OCI-LY7 (cell line): ENCODE results near the gene FAAP100. TPM values are rescaled to one million over a fixed set of nuclear protein-coding genes. Genes with fewer than 3 reads are reported as not detected.

ENCODE experiments used
- BruUV-seq: library from RNA; stranded (reverse); fragments of 400-500 nt; replicated peaks from 2 replicates; lab custom pipeline; 2021; lab: Mats Ljungman, UMichigan
- CTCF ChIA-PET: fragments of 300-600 bp; sonication (Branson Sonifier 250); formaldehyde crosslinking; loops from one replicate; lab custom pipeline; 2022; ENCODE audit warnings: antibody characterized with exemption; ENCODE audit not compliant: unreplicated experiment; lab: Charles Lee
- POLR2A ChIA-PET: fragments of 300-600 bp; sonication (Branson Sonifier 250); formaldehyde crosslinking; loops from one replicate; lab custom pipeline; 2022; ENCODE audit warnings: antibody characterized with exemption; lab: Charles Lee
- DNase-seq: peaks from one replicate; pipeline ENCODE4 v3.0.0-alpha.2; 2015; ENCODE audit warnings: low spot score
- H2AFZ ChIP-seq: fragments of 200-600 bp; sonication (generic), shearing (Covaris generic); 2 replicates; pipeline ENCODE4 v1.6.1; 2014; ENCODE audit warnings: mild to moderate bottlenecking, antibody characterized with exemption, low read length, moderate library complexity
- H3K27ac ChIP-seq: fragments of 200-600 bp; sonication (generic); 2 replicates; pipeline ENCODE4 v1.5.1; 2014; ENCODE audit warnings: mixed run types, low read depth, mild to moderate bottlenecking, moderate library complexity, low read length, inconsistent platforms; ENCODE audit not compliant: poor library complexity, severe bottlenecking
- H3K36me3 ChIP-seq: fragments of 200-600 bp; sonication (generic); 2 replicates; pipeline ENCODE4 v1.6.1; 2014; ENCODE audit warnings: mild to moderate bottlenecking, antibody characterized with exemption, low read length, moderate library complexity, mixed read lengths; ENCODE audit not compliant: insufficient read depth
- H3K4me1 ChIP-seq: fragments of 200-600 bp; sonication (generic); 2 replicates; pipeline ENCODE4 v1.5.1; 2014; ENCODE audit warnings: mild to moderate bottlenecking, low read length; ENCODE audit not compliant: insufficient read depth, poor library complexity, severe bottlenecking
- H3K4me2 ChIP-seq: fragments of 200-600 bp; sonication (generic); 2 replicates; pipeline ENCODE4 v1.6.1; 2014; ENCODE audit warnings: mild to moderate bottlenecking, low read length
- H3K4me3 ChIP-seq: fragments of 200-600 bp; sonication (generic); 2 replicates; pipeline ENCODE4 v1.5.1; 2014; ENCODE audit warnings: mild to moderate bottlenecking, low read depth, low read length; ENCODE audit not compliant: poor library complexity, severe bottlenecking
- H3K79me2 ChIP-seq: fragments of 200-600 bp; sonication (generic); 2 replicates; pipeline ENCODE4 v1.6.1; 2016; ENCODE audit warnings: low read depth, mild to moderate bottlenecking, low read length, moderate library complexity, mixed read lengths; ENCODE audit not compliant: insufficient read depth
- H3K9me2 ChIP-seq: fragments of 200-600 bp; sonication (generic); 2 replicates; pipeline ENCODE4 v1.6.1; 2016; ENCODE audit warnings: mild to moderate bottlenecking, low read length, mixed read lengths; ENCODE audit not compliant: insufficient read depth
- H3K9me3 ChIP-seq: fragments of 200-600 bp; sonication (generic); 2 replicates; pipeline ENCODE4 v1.6.1; 2014; ENCODE audit warnings: mild to moderate bottlenecking, mixed run types, low read length, mixed read lengths
- H4K20me1 ChIP-seq: fragments of 200-600 bp; sonication (generic); 2 replicates; pipeline ENCODE4 v1.6.1; 2014; ENCODE audit warnings: mild to moderate bottlenecking, antibody characterized with exemption, low read length, moderate library complexity, mixed read lengths; ENCODE audit not compliant: insufficient read depth
- CTCF ChIP-seq: fragments of 200-600 bp; sonication (generic); conservative IDR thresholded peaks from 2 replicates; pipeline ENCODE4 v1.5.1; 2014; ENCODE audit warnings: mild to moderate bottlenecking, antibody characterized with exemption, low read length, moderate library complexity, mixed read lengths
- EZH2phosphoT487 ChIP-seq: fragments of 200-600 bp; sonication (generic); IDR thresholded peaks from 2 replicates; pipeline ENCODE4 v1.6.1; 2018; ENCODE audit warnings: low read depth, borderline replicate concordance, mild to moderate bottlenecking, mixed run types, antibody characterized with exemption, low read length, moderate library complexity, mixed read lengths
- intact Hi-C: fragments of 100-400 bp; cut with micrococcal nuclease; formaldehyde crosslinking; loops from one replicate; pipeline ENCODE4 v1.10.0; 2022; ENCODE audit not compliant: unreplicated experiment
- total RNA-seq, 2 experiments: library from RNA; depleted of rRNA in 1 of 2; stranded (reverse); fragments of >200 nt in 1 of 2; shearing (Covaris generic) in 1 of 2; gene quantifications; 2 replicates each; pipeline ENCODE4 v1.2.3, GENCODE V29; 2014 to 2022

FAAP100 gene
- total RNA-seq, 2 experiments from 2014 or later, result 65.2 to 74.2 TPM

DNA sequence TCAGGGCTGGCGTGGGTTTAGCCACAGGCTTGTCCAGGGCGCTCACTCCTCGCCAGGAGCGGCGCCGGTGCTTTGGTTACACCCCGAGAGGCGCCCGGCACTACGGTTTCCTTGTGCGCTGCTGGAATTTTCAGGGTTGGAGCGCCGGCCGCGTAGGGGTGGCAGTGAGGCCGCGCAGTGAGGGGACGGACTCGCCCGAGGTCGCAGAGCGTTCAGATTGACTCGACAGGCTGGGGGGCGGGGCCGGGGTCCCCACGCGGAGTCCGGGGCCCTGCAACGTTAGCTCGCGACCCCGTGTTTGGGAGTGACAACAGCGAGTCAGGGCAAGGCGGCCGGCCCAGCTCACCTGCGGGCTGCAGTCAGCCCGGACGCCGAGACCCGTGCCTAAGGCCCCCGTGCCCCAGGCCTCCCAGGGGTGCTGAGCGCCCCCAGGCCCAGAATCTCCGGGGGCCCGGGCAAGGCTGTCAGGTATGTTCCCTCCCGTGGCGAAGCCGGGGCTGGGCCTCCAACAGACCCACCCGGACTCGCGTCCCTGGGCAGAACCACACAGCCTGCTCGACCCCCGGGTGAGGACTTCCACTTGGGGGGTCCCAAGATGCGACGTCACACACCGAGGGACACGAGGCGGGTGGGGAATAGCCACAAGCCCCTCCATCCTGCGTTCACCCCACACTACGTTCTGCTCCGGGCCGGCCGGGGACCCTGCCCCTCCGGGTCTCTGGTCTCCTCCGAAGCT is 38.2 kb downstream of the FAAP100 start:
- intact Hi-C loops, result loop anchor here (5.0 to 10.0 kb wide), 2 partner anchors 119 to 583 kb away; partner anchors contain the start of genes BAHCC1 and FASN
- peak overlapping the region; percentile 11; the same call in 1 of the 2 replicates for H2AFZ ChIP-seq
- peak overlapping the region; percentile 89 for H3K27ac ChIP-seq
- TF ChIP-seq EZH2phosphoT487 (no peak), CTCF (no peak)
- H3K79me2 ChIP-seq, result peaks cover 51% of the 10 kb centered on the region
- CTCF ChIA-PET, result interaction anchor here (0.6 kb wide), 2 partner anchors 45 to 370 kb away, joined by 3 read pairs; no protein-coding TSS in a partner anchor
- no TSS peak for BruUV-seq
- POLR2A ChIA-PET, result interaction anchor here (0.6 kb wide), 1 partner anchor 9 kb away, joined by 4 read pairs; no protein-coding TSS in a partner anchor
- H3K9me3 ChIP-seq, result no peaks in the 10 kb centered on the region
- H3K9me2 ChIP-seq, result no peaks in the 10 kb centered on the region
- H4K20me1 ChIP-seq, result peaks cover 33% of the 10 kb centered on the region
- peaks cover 36% of the 10 kb centered on the region for H3K36me3 ChIP-seq
- H3K4me3 ChIP-seq, result peak overlapping the region; percentile 90
- DNase-seq, result peak; percentile 71
- peak overlapping the region; percentile 80 for H3K4me2 ChIP-seq
- H3K4me1 ChIP-seq, result peaks cover 68% of the 10 kb centered on the region

GRCh38 chr17:81513372-81513752 is 38.8 kb downstream of the FAAP100 start:
- CTCF ChIA-PET, result interaction anchor here (0.6 kb wide), 1 partner anchor 369 kb away, joined by 3 read pairs; no protein-coding TSS in a partner anchor
- peaks cover 51% of the 10 kb centered on the region for H3K79me2 ChIP-seq
- peaks cover 64% of the 10 kb centered on the region for H3K4me1 ChIP-seq

More at GRCh38 chr17:81513372-81513752, 38.8 kb downstream of the FAAP100 start:
- Histone ChIP-seq H3K4me2 (peak overlapping the region; percentile 80), H3K9me3 (no peaks in the 10 kb centered on the region), H4K20me1 (peaks cover 34% of the 10 kb centered on the region), H3K4me3 (peak overlapping the region; percentile 90), H2AFZ (peak overlapping the region; percentile 11; the same call in 1 of the 2 replicates), H3K36me3 (peaks cover 42% of the 10 kb centered on the region), H3K9me2 (no peaks in the 10 kb centered on the region), H3K27ac (peak overlapping the region; percentile 89)
- POLR2A ChIA-PET, result interaction anchor here (1.1 kb wide), 1 partner anchor 39 kb away, joined by 3 read pairs; the partner anchor contains the start of gene FAAP100
- TF ChIP-seq EZH2phosphoT487 (no peak), CTCF (no peak)
- intact Hi-C loops, result loop anchor here (5.0 to 10.0 kb wide), 2 partner anchors 119 to 584 kb away; partner anchors contain the start of genes BAHCC1 and FASN
- DNase-seq, result peak; percentile 84
- BruUV-seq, result no TSS peak
